ENCODE results near the gene AKAP6. TPM values are rescaled to one million over a fixed set of nuclear protein-coding genes. Genes with fewer than 3 reads are reported as not detected.

The AKAP6 gene
- total and polyA plus RNA-seq, 2 of the 8 experiments (the other 6 are each of a cell fraction or from before 2014, with no cell fraction given): 0.09 to 0.89 TPM

- TF ChIP-seq CHD7 (IDR thresholded peaks at IDR 0.05; ENCODE audit: insufficient replicate concordance, low read length): no peak
- no peak for TF ChIP-seq HDAC6 (IDR thresholded peaks at IDR 0.05; ENCODE audit: low read depth, low read length)
- no peak for TF ChIP-seq JUN (IDR thresholded peaks at IDR 0.05; ENCODE audit: low read depth, low read length)
- TF ChIP-seq PHF8 (conservative IDR thresholded peaks at IDR 0.05; ENCODE audit: low read depth, low read length): no peak
- TF ChIP-seq BACH1 (IDR thresholded peaks at IDR 0.05; ENCODE audit: low read length): no peak
These were observed 264.3 kb downstream of the AKAP6 start (continued) for GRCh38 chr14:32593290-32593942.
